Cardiac septum (tissue), 1 donor: ENCODE data around the gene REM1. TPM values are rescaled to one million over a fixed set of nuclear protein-coding genes. Genes with fewer than 3 reads are reported as not detected.
"Not testable (repeated sequence)": the region's sequence is repeated elsewhere in the genome, so short reads cannot be mapped to it uniquely, and the experiment has no call there.

Experiments used
- DNase-seq: peaks from one replicate; pipeline ENCODE4 v3.0.0-alpha.2; 2020; ENCODE audit warnings: low spot score
- intact Hi-C: fragments of 100-400 bp; cut with DNase I; formaldehyde crosslinking; loops from one replicate; pipeline ENCODE4 v1.14.0; 2022
- total RNA-seq: library from RNA; stranded (reverse); fragmentation: NEBNext Ultra II Directional; extraction: Animal tissue kit (Norgen Biotek cat#: 25700); gene quantifications from one replicate; pipeline ENCODE4 v1.2.1, GENCODE V29; 2021
- donor health status: DM: no; HTN: no; CAD: no.

REM1 gene
- total RNA-seq, 1 donor from 2014 or later, result 2.1 TPM

DNA sequence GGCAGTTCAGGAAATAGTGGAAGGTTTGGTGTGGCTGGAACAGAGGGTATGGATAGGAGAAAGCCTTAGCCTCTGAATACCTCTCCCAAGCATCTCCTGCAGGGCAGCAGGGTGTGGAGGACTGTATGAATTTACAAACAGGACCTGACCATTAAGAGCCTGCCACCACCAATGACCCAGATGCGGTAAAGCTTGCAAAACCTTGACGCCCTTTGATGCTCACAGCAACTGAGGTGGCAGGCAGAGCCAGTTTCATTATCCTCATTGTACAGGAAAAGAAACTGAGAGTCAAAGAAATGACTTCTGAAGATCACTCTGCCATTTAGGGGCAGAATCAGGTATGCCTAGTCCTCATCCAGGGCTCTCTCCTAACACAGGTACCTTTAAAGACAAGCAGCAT lies 41.6 kb downstream of the REM1 start:
- no peak for DNase-seq
- intact Hi-C loops, result no loop called here

GRCh38 chr20:31517373-31517772 lies 42.3 kb downstream of the REM1 start:
- DNase-seq, result no peak
- intact Hi-C loops, result no loop called here

- DNase-seq, intact Hi-C loops: not testable (repeated sequence)
Observed at GRCh38 chr20:31521267-31521666, 46.2 kb downstream of the REM1 start.

DNA sequence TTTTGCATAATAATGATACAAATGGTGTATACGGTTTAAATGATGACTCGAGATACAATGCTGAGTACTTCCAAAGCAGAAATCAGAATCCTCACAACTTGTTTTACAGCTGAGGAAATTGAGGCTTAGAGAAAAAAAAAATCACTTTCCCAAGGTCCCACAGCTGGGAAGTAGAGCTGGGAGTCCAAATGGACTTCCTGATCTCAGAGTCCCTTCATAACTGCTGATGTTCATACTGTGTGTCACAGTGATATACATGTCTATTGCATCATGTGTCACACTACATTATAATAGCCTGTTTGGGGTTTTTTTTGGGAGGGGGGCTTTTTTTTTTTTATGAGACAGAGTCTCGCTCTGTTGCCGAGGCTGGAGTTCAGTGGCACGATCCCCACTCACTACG lies 47.6 kb downstream of the REM1 start:
- DNase-seq, result no peak
- intact Hi-C loops, result no loop called here

- intact Hi-C loops, result no loop called here
- no peak for DNase-seq
Observed at GRCh38 chr20:31523361-31524283, 48.5 kb downstream of the REM1 start.

- no peak for DNase-seq
- intact Hi-C loops, result no loop called here
Observed at GRCh38 chr20:31527266-31527665, 52.2 kb downstream of the REM1 start.

Other genes with a start within 250 kb of the REM1 start
- gene DEFB115, start 217.6 kb upstream of the REM1 start, total RNA-seq, result not detected
- gene DEFB116, start 166.7 kb upstream of the REM1 start, total RNA-seq, result not detected
- not detected for gene DEFB118, start 106.7 kb upstream of the REM1 start, total RNA-seq
- not detected for gene DEFB119, start 84.7 kb upstream of the REM1 start, total RNA-seq
- not detected for gene DEFB121, start 69.1 kb upstream of the REM1 start, total RNA-seq
- not detected for gene DEFB123, start 34.7 kb upstream of the REM1 start, total RNA-seq
- not detected for gene DEFB124, start 161 bp upstream of the REM1 start, total RNA-seq
- gene HM13, start 39.2 kb downstream of the REM1 start, total RNA-seq, result 43.7 TPM
- 163 TPM for gene ID1, start 130.0 kb downstream of the REM1 start, total RNA-seq
- 11.3 TPM for gene COX4I2, start 162.6 kb downstream of the REM1 start, total RNA-seq
- gene BCL2L1, start 247.6 kb downstream of the REM1 start, total RNA-seq, result 42.5 TPM